Mononuclear cell (primary cell): ENCODE measurements around the gene CDH4. TPM values are rescaled to one million over a fixed set of nuclear protein-coding genes. Genes with fewer than 3 reads are reported as not detected.
"Not testable (repeated sequence)": the region's sequence is repeated elsewhere in the genome, so short reads cannot be mapped to it uniquely, and the experiment has no call there.

ENCODE experiments used
- H3K27me3 ChIP-seq: 2 replicates; pipeline ENCODE4 v1.6.0; 2011; ENCODE audit warnings: low read length, control low read depth; ENCODE audit not compliant: insufficient read depth
- H3K4me1 ChIP-seq: 2 replicates; pipeline ENCODE4 v1.5.1; 2011; ENCODE audit warnings: mild to moderate bottlenecking, low read length, control low read depth; ENCODE audit not compliant: insufficient read depth
- H3K4me3 ChIP-seq: 2 replicates; pipeline ENCODE4 v1.5.1; 2011; ENCODE audit warnings: mild to moderate bottlenecking, low read length, moderate library complexity
- H3K9me3 ChIP-seq: 2 replicates; pipeline ENCODE4 v1.5.1; 2011; ENCODE audit warnings: low read depth, mild to moderate bottlenecking, control low read depth, low read length
- total RNA-seq: library from RNA; depleted of rRNA; stranded (reverse); fragments of >200 nt; gene quantifications from one replicate; pipeline ENCODE4 v1.2.3, GENCODE V29; 2012

CDH4 gene
- total RNA-seq, 1 donor = under 0.01 TPM

DNA sequence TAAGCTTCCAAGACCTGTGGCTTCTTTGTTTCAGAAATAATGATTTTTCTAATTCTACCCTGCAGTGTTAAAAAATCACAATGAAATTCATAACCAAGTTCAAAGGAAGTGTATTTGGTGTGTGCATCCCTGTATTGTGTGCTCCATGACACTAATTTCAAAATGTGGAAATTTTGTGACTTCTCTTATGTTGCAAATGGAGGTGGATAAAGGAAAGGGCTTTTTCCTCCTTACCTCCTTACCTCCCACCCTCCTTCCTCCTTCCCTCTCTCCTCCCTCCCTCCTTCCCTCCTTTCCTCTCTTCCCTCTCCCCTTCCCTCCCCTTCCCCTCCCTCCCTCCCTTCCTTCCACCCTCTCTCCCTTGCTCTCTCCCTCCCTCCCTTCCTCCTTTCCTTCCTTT, 10.5 kb downstream of the CDH4 start:
- no peaks in the 10 kb centered on the region for H3K27me3 ChIP-seq
- no peaks in the 10 kb centered on the region for H3K4me1 ChIP-seq

DNA sequence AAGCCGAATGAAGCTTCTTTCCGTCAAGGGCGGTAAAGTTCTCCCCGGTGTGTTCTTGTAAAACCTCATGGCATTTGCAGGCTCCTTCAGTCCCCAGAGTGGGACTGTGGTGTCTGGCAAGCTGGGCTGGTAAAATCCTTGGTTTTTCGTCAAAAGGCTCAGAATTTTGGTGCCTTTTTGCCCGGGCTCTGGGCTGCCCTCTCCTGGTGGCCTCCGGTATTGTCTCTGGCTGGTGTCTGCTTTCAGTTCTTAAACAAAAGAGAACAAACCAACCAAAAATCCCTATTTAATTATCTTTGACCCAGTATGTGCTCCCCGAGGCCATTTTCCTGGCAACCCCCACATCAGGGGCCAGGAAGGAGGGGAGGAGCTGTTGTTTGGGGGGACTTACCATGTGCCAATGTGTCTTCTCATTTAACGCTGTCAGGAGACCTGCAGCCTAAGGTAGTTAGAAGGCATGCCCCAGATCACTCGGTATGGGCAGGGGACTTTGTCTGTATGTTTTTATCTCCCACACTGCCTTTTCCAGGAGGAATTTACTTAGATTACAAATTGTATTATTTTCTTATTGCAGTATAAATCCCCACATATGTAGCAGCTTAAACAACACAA, 11.1 kb downstream of the CDH4 start:
- Histone ChIP-seq H3K9me3 (no peaks in the 10 kb centered on the region), H3K4me1 (no peaks in the 10 kb centered on the region), H3K27me3 (no peaks in the 10 kb centered on the region), H3K4me3 (no peak overlapping the region)

More for the DNA sequence above, 10.5 kb downstream of the CDH4 start:
- Histone ChIP-seq H3K4me3 (no peak overlapping the region), H3K9me3 (no peaks in the 10 kb centered on the region)

DNA sequence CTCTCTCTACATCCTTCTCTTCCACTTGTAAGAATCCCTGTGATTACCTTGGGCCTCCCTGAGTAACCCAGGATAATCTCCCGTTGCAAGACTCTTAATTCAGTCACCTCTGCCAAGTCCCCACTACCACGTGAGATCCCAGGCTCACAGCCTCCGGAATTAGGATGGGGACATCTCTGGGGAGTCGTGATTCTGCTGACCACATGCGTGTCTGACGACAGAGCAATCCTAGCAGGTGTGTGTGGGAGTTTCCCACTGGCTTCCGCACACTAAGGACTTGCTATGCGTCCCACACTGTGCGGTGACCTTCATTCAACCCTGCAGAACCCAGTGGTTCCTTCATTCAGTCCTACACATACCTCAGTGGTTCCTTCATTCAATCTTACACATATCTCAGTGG, 11.9 kb downstream of the CDH4 start:
- no peaks in the 10 kb centered on the region for H3K4me1 ChIP-seq
- H3K9me3 ChIP-seq = no peaks in the 10 kb centered on the region
- no peak overlapping the region for H3K4me3 ChIP-seq
- H3K27me3 ChIP-seq = no peaks in the 10 kb centered on the region

DNA sequence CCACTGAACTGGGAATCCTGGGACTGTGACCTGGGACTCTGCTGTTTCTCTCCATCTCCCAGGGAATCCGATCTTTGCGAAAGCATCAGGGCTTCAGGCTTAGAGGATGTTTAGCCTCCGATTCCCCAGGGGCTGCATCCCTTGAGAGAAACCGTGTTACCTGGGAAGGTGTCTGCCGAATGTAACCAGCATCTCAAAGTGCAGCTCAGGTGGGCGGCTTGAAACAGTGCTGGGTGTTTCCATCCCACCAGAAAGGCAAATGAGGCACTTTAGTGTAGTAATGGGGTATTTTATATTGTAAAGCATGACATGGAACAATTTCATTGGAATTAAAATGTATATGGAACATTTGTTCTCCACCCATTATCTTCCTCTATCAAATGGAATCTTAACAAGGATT, 15.2 kb downstream of the CDH4 start:
- Histone ChIP-seq H3K4me3 (no peak overlapping the region), H3K4me1 (no peaks in the 10 kb centered on the region), H3K27me3 (no peaks in the 10 kb centered on the region), H3K9me3 (no peaks in the 10 kb centered on the region)

DNA sequence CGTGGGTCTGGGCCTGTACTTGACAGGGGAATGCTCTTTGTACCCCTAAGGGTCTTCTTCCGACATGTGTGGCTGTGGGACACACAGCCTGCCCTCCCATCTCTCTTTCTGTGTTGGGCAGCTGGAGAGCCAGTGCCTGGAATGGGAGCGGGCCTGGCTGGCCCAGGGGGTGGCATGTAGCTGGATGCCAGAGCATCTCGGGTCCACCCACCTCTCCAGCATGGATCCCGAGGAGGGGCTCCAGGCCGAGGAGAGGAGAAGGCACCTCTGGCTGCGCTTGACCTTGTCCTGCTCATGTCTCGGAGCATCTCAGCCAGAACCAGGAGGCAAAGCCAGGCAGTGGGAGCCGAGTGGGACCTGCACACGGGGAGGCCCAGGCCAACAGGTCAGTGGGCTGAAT, 16.0 kb downstream of the CDH4 start:
- no peaks in the 10 kb centered on the region for H3K9me3 ChIP-seq
- no peaks in the 10 kb centered on the region for H3K27me3 ChIP-seq
- H3K4me1 ChIP-seq = no peaks in the 10 kb centered on the region
- H3K4me3 ChIP-seq = no peak overlapping the region

DNA sequence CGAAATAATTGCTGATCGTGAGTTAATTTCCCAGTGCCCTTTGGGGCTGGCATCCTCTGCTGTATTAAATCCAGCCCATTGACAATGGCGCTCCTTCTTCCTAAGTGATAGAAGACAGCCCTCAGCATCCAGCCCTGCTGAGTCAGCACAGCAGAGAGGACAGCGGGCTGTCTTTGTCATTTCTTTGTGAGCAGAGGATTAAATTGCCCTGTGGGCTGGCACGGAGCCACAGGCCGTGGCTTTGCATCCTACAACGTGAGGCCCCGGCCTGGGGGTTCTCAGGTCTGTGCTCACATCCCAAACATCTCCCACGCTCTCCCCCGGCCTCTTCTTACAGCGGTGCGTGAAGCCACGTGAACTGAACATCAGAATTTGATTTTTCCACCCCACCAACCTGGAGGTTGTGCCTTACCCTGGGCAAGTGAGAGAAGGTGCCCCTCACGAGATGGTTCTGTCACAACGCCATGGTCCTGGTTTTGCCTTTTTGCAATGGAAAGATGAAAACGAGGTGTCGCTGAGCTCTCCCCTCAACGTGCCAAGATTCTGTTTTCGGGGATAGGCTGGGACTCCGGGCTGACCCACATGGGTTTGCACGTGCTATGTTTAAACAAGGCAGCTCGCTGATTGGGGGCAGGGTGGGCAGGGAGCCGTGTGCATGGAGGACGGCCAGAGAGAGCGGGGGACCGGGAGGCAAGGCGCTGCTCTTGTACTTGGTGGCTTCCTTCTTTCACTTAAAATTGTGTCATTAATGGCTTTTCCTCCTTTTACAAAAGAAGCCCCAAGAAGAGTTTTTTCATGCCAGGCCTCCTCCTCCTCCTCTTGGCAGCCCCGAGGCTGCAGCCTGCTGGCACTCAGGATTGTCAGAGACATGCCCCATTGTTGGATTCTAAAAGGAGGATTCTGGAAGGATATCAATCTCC, 19.5 kb downstream of the CDH4 start:
- no peaks in the 10 kb centered on the region for H3K4me1 ChIP-seq
- no peaks in the 10 kb centered on the region for H3K27me3 ChIP-seq
- H3K9me3 ChIP-seq = no peaks in the 10 kb centered on the region
- H3K4me3 ChIP-seq = no peak overlapping the region

DNA sequence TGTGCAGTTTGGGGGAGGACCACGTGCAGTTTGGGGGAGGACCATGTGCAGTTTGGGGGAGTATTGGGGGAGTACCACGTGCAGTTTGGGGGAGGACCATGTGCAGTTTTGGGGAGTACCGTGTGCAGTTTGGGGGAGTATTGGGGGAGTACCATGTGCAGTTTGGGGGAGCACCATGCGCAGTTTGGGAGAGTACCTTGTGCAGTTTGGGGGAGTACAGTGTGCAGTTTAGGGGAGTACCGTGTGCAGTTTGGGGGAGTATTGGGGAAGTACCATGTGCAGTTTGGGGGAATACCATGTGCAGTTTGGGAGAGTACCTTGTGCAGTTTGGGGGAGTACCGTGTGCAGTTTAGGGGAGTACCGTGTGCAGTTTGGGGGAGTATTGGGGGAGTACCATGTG, 21.0 kb downstream of the CDH4 start:
- not testable (repeated sequence) for H3K9me3 ChIP-seq, H3K4me3 ChIP-seq, H3K4me1 ChIP-seq, H3K27me3 ChIP-seq

DNA sequence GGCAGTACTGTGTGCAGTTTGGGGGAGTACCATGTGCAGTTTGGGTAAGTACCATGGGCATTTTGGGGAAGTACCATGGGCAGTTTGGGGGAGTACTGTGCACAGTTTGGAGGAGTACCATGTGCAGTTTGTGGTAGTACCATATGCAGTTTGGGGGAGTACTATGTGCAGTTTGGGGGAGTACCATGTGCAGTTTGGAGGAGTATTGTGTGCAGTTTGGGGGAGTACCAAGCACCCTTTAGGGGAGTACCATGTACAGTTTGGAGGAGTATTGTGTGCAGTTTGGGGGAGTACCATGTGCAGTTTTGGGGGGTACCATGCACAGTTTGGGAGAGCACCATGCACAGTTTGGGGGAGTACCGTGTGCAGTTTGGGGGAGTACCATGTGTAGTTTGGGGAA, 21.6 kb downstream of the CDH4 start:
- not testable (repeated sequence) for H3K4me1 ChIP-seq, H3K9me3 ChIP-seq, H3K4me3 ChIP-seq, H3K27me3 ChIP-seq

DNA sequence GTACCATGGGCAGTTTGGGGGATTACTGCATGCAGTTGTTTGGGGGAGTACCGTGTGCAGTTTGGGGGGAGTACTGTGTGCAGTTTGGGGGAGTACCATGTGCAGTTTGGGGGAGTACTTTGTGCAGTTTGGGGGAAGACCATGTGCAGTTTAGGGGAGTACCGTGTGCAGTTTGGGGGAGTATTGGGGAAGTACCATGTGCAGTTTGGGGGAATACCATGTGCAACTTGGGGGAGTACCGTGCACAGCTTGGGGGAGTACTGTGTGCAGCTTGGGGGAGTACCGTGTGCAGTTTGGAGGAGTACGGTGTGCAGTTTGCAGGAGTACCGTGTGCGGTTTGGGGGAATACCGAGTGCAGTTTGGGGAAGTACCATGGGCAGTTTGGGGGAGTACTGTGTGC, 22.3 kb downstream of the CDH4 start:
- no peaks in the 10 kb centered on the region for H3K4me1 ChIP-seq
- no peak overlapping the region for H3K4me3 ChIP-seq
- no peaks in the 10 kb centered on the region for H3K27me3 ChIP-seq
- no peaks in the 10 kb centered on the region for H3K9me3 ChIP-seq

DNA sequence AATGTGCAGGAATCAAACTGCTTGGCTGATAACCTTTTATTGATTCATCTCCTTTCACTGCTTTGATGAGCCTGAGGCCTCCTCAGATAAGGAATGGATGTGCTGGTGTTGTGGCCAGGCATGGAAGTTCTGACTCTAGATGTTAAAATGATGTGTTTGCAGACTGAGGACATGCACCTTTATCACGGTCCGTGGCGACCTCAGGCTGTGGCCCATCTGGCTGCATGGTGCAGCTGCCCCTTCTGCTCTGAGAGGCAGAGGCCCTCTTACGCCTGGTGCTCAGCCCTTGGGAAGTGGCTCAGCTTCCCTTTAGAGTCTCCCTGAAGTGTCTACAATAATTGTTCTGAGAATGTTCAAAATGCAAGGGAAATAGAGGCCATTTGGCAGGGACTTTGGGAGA, 26.2 kb downstream of the CDH4 start:
- Histone ChIP-seq H3K4me3 (no peak overlapping the region), H3K27me3 (no peaks in the 10 kb centered on the region), H3K4me1 (no peaks in the 10 kb centered on the region), H3K9me3 (no peaks in the 10 kb centered on the region)

DNA sequence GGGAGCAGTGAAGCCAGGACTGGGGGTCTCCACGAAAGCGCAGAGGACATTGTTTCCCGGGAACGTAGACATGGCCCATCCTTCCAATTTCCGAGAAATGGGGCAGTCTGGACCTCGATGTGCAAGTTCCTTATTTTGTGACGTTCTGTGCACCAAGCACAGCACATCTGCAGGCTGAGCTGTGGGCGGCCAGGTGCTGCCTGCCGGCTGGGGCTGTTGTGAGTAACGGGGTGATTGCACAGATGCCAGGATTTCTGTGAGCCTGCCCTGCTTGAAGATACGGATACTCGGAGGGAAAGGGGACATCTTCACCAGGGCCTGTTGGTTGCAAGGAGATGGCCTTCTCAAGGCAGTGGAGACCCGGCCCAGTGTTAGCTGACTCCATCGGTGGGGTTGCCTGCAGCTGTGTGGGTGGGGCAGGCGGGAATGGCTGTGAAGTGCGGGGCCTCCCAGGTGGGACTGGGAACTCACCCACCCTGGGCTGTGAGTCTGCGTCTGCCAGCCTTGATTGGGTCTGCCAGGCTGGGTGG, 27.6 kb downstream of the CDH4 start:
- Histone ChIP-seq H3K9me3 (no peaks in the 10 kb centered on the region), H3K27me3 (no peaks in the 10 kb centered on the region), H3K4me3 (no peak overlapping the region), H3K4me1 (no peaks in the 10 kb centered on the region)

DNA sequence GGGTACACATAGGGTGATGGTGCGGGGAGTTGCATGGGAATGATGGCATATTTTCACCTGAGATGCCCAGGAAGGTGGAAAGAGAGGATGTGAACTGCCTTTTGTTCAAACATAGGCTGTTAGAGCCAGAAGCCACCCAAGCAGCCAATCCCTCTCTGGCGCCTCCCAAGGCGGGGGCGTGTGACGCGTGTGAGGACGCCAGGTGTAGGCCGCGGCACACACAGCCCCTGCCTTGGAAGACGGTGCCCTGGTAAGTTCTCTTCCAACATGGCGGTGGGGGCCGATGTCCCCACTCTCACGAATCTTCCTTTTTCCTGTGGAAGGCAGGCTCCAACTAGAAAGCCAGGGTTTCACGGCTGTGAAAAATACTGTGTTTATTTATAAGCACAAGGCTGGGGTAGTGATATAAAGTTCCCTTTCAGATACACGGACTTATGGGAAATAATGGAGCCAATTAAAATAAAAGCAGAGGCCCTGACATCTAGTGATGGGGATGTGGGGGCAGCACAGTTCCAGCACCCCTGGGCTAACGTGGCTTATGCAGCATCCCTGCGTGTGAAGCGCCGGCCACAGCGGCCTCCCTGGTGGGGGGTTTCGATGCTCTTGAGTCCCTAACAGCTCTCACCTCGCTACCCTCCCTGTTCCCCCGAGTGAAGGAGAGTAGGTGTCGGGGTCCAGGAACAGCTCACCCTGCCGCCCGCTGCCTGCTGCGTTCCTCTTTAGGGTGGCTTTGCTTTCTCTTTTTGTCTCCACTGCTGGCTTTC, 28.3 kb downstream of the CDH4 start:
- H3K4me3 ChIP-seq = no peak overlapping the region
- no peaks in the 10 kb centered on the region for H3K9me3 ChIP-seq
- no peaks in the 10 kb centered on the region for H3K27me3 ChIP-seq
- H3K4me1 ChIP-seq = no peaks in the 10 kb centered on the region

DNA sequence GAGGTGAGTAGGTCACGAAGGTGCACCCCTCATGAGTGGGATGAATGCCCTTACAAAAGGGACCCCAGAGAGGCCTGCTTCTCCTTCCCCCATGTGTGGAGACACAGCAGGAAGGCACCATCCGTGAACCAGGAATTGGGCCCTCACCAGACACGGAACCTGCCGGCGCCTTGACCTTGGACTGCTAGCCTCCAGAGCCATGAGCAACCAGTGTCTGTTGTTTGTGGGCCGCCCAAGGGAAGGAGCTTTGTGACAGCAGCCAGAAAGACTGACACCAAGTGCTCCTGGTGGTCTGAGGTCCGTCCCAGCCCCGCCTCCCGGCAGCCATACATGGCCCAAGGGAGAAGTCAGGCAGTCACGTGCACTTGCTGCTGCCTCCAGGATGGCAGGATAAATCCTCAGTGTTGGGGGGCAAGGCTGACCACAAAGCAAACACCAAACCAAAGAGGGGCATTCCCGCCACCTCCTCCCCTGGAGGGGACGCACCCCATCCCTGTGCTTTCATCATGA, 29.3 kb downstream of the CDH4 start:
- no peaks in the 10 kb centered on the region for H3K9me3 ChIP-seq
- no peaks in the 10 kb centered on the region for H3K4me1 ChIP-seq
- no peaks in the 10 kb centered on the region for H3K27me3 ChIP-seq
- no peak overlapping the region for H3K4me3 ChIP-seq

DNA sequence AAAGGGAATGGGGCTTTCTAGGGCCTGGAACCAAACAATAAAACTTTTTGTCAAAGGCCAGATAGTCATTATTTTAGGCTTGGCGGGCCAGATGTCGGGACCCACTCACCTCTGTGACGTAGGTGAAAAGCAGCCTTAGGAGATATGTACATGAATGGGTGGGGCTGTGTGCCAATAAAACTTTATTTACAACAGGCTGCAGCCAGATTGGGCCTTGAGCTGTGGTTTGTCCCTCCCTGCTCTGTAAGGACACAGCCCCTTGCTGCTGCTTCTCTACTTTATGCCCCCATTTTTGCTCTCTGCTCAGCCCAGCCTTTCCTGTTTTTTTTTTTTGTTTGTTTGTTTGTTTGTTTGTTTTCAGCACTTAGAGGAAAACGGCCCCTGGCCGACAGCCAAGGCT, 32.7 kb downstream of the CDH4 start:
- no peaks in the 10 kb centered on the region for H3K27me3 ChIP-seq
- no peaks in the 10 kb centered on the region for H3K9me3 ChIP-seq
- no peak overlapping the region for H3K4me3 ChIP-seq

DNA sequence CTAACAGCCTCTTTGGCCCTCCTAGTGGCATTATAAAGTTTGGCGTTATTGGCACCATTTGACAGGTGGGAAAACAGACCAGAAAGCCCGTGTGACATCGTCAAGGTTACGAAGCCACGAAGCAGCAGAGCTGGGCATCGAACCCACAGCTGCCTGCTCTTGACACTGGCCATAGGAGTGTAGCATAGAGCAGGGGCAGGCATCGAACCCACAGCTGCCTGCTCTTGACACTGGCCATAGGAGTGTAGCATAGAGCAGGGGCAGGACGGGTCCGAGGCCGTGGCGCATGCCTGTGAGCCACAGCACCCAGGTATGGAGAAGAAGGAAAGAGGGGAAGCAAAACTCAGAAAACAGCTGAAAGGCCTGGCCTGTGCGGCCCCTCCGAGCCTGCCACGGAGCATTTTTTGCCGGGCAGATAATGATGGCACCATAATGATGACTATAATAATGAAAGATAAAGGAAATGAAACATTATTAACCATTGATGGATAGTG, 33.1 kb downstream of the CDH4 start:
- Histone ChIP-seq H3K4me3 (no peak overlapping the region), H3K4me1 (no peaks in the 10 kb centered on the region), H3K9me3 (no peaks in the 10 kb centered on the region)

More for the DNA sequence above, 32.7 kb downstream of the CDH4 start:
- no peaks in the 10 kb centered on the region for H3K4me1 ChIP-seq

More for the DNA sequence above, 33.1 kb downstream of the CDH4 start:
- no peaks in the 10 kb centered on the region for H3K27me3 ChIP-seq
